Ishikawa (cell line): ENCODE data around the gene PSMB10.

ENCODE experiments used
- CEBPB ChIP-seq: IDR thresholded peaks from 2 replicates; pipeline ENCODE4 v1.6.1; 2012
- CREB1 ChIP-seq: IDR thresholded peaks from 2 replicates; pipeline ENCODE4 v1.6.1; 2012; ENCODE audit warnings: low read depth
- EGR1 ChIP-seq: IDR thresholded peaks from 2 replicates; pipeline ENCODE4 v1.6.1; 2012
- EP300 ChIP-seq: IDR thresholded peaks from 2 replicates; pipeline ENCODE4 v1.6.1; 2012; ENCODE audit warnings: borderline replicate concordance
- FOXM1 ChIP-seq: IDR thresholded peaks from 2 replicates; pipeline ENCODE4 v1.6.1; 2012; ENCODE audit warnings: low read depth, borderline replicate concordance
- NFIC ChIP-seq: IDR thresholded peaks from 2 replicates; pipeline ENCODE4 v1.6.1; 2012
- RAD21 ChIP-seq: IDR thresholded peaks from 2 replicates; pipeline ENCODE4 v1.6.1; 2012; ENCODE audit warnings: low read depth
- TAF1 ChIP-seq: IDR thresholded peaks from 2 replicates; pipeline ENCODE4 v1.6.1; 2012; ENCODE audit warnings: low read depth, mild to moderate bottlenecking
- TCF12 ChIP-seq: IDR thresholded peaks from 2 replicates; pipeline ENCODE4 v1.6.1; 2012; ENCODE audit warnings: low read depth
- TEAD4 ChIP-seq: IDR thresholded peaks from 2 replicates; pipeline ENCODE4 v1.6.1; 2012
- USF1 ChIP-seq: IDR thresholded peaks from 2 replicates; pipeline ENCODE4 v1.6.1; 2012
- YY1 ChIP-seq: IDR thresholded peaks from 2 replicates; pipeline ENCODE4 v1.6.1; 2012; ENCODE audit warnings: low read depth
- ZBTB7A ChIP-seq: IDR thresholded peaks from 2 replicates; pipeline ENCODE4 v1.6.1; 2012; ENCODE audit warnings: low read depth
- TF ChIP-seq, protein P1 (sequence below): IDR thresholded peaks from 2 replicates; pipeline ENCODE4 v1.6.1; 2012
- TF ChIP-seq, protein P2 (sequence below): IDR thresholded peaks from 2 replicates; pipeline ENCODE4 v1.6.1; 2012; ENCODE audit warnings: low read depth, mild to moderate bottlenecking

The PSMB10 gene

GRCh38 chr16:67927131-67927941 is 9.3 kb downstream of the PSMB10 start:
- TF ChIP-seq TEAD4 (no peak), EGR1 (no peak), TAF1 (no peak), EP300 (no peak), CREB1 (no peak), NFIC (no peak), ZBTB7A (no peak), TCF12 (no peak), YY1 (no peak), RAD21 (no peak), FOXM1 (no peak), USF1 (no peak), CEBPB (no peak)
- TF ChIP-seq, protein P1, sequence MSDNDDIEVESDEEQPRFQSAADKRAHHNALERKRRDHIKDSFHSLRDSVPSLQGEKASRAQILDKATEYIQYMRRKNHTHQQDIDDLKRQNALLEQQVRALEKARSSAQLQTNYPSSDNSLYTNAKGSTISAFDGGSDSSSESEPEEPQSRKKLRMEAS, result no peak
- TF ChIP-seq, protein P2, sequence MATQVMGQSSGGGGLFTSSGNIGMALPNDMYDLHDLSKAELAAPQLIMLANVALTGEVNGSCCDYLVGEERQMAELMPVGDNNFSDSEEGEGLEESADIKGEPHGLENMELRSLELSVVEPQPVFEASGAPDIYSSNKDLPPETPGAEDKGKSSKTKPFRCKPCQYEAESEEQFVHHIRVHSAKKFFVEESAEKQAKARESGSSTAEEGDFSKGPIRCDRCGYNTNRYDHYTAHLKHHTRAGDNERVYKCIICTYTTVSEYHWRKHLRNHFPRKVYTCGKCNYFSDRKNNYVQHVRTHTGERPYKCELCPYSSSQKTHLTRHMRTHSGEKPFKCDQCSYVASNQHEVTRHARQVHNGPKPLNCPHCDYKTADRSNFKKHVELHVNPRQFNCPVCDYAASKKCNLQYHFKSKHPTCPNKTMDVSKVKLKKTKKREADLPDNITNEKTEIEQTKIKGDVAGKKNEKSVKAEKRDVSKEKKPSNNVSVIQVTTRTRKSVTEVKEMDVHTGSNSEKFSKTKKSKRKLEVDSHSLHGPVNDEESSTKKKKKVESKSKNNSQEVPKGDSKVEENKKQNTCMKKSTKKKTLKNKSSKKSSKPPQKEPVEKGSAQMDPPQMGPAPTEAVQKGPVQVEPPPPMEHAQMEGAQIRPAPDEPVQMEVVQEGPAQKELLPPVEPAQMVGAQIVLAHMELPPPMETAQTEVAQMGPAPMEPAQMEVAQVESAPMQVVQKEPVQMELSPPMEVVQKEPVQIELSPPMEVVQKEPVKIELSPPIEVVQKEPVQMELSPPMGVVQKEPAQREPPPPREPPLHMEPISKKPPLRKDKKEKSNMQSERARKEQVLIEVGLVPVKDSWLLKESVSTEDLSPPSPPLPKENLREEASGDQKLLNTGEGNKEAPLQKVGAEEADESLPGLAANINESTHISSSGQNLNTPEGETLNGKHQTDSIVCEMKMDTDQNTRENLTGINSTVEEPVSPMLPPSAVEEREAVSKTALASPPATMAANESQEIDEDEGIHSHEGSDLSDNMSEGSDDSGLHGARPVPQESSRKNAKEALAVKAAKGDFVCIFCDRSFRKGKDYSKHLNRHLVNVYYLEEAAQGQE, result no peak

DNA sequence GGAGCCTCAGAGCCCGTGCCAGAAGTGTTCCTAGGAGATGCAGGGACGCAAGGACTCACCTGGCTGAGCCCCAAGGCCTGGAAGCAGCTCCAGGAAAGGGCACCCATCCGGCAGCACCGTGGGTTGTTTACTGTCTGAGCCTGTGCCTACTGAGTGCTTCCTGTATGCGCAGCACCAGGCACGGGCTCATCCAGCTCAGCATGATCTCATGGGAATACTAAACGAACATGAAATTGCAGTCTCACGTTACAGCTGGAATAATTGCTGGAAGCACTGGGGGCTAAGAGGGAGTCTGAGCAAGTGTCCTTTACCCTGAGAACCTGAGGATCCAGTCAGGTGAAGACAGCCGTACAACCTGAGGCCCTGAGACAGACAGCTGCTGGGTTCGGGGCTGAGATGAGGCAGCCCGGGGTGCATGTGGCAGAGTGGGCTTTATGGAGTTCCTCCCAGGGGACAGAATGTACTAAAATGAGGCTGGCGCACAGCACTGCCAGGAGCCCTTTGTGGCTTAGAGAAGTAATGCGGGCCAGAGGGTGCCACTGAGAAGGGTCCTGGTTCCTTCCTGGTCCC is 10.4 kb downstream of the PSMB10 start:
- TF ChIP-seq, protein P1, result peak; percentile 10; the same call in 1 of the 2 replicates
- TF ChIP-seq, protein P2, result no peak

DNA sequence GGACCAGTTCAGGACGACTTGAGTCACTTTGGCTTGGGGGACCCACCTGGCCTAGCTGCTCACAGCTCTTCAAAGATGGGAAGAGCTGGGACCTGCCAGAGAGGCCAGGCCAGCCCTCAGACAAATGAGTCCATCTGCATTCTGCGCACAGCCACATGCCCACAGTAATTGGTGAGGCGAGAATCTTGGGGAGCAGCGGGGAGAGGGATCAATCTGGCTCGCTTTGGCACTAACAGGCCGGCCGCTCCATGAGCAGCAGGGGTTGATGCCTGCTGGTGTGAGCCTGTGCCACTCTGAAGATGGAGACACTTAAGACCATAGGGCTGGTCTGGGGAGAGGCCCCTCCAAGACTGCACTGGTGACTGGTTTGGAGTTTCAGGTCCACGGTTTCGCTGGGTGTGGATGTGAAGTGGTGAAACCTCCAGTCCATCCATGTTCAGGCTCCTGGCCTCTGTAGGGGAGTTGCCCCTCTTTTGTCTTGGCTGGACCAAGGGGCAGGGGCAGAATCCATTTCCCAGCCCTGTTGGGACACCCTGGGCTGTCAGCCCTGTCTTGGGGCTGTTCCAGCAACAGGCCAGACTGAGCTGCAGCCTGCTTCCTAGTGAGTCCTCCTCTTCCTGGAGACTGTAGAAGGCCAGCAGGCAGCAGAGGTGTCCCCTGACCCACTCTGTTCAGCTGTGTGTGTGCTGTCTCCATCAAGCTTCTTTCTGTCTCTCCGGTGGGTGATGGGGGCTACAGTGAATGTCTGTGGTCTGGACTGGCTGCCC is 12.3 kb downstream of the PSMB10 start:
- no peak for TF ChIP-seq TCF12
- TF ChIP-seq CREB1, result no peak
- no peak for TF ChIP-seq TEAD4
- TF ChIP-seq EP300, result no peak
- no peak for TF ChIP-seq CEBPB
- TF ChIP-seq NFIC, result no peak

- TF ChIP-seq YY1, result no peak
These were observed 13.1 kb downstream of the PSMB10 start for GRCh38 chr16:67923414-67924116.

DNA sequence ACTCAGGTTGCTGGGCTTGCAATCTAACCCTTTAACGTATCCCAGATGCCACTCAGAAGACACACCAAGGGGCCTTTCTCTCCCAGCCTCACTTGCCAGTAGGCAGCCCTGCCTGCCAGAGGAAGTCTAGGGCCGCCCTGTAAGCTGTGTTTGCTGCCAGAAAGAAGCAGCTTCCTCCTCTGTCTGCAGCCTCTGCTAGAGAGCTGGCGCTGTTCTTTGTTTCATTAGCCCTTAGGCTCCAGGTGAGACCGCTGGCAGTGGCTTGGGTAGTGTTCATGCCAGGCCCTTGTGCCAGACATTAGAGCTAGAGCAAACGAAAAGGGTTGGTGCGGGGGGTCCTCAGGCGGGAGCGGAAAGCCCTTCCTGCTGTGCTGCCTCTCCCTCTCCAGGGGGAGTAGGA is 13.9 kb downstream of the PSMB10 start:
- TF ChIP-seq TAF1 (no peak), EP300 (no peak), CEBPB (no peak), ZBTB7A (no peak), TEAD4 (no peak), RAD21 (no peak), USF1 (no peak), FOXM1 (no peak), TCF12 (no peak), EGR1 (no peak), NFIC (no peak)
- TF ChIP-seq, protein P1, result no peak
